Stimulated activated effector memory CD8-positive, alpha-beta T cell treated with anti-CD3 and anti-CD28 coated beads, Interleukin-12 subunit alpha, Interleukin-12 subunit beta, amount 100 ng/mL, for 72 hours (primary cell): Measurements from ENCODE around the gene GABRR2.

Experiments
- ATAC-seq: fragments of 150-1000 bp; cut with Tn5 transposase; 2 replicates; pipeline ENCODE4 v1.10.0; 2021
- DNase-seq, 2 donors: peaks; one replicate each; pipeline ENCODE4 v3.0.0; 2021 to 2022; ENCODE audit warnings: low spot score in 2 of 2
- H3K27ac Mint-ChIP-seq: one replicate; pipeline ENCODE4 v1.8.0; 2022; ENCODE audit warnings: mild to moderate bottlenecking, mixed read lengths
- H3K36me3 Mint-ChIP-seq: one replicate; pipeline ENCODE4 v1.8.0; 2022; ENCODE audit warnings: mild to moderate bottlenecking, mixed read lengths
- H3K4me1 Mint-ChIP-seq: one replicate; pipeline ENCODE4 v1.8.0; 2022; ENCODE audit warnings: mixed read lengths
- H3K4me3 Mint-ChIP-seq: one replicate; pipeline ENCODE4 v1.8.0; 2022; ENCODE audit warnings: mild to moderate bottlenecking, mixed read lengths
- H3K9me3 Mint-ChIP-seq: one replicate; pipeline ENCODE4 v1.8.0; 2022; ENCODE audit warnings: mixed read lengths

The GABRR2 gene

DNA sequence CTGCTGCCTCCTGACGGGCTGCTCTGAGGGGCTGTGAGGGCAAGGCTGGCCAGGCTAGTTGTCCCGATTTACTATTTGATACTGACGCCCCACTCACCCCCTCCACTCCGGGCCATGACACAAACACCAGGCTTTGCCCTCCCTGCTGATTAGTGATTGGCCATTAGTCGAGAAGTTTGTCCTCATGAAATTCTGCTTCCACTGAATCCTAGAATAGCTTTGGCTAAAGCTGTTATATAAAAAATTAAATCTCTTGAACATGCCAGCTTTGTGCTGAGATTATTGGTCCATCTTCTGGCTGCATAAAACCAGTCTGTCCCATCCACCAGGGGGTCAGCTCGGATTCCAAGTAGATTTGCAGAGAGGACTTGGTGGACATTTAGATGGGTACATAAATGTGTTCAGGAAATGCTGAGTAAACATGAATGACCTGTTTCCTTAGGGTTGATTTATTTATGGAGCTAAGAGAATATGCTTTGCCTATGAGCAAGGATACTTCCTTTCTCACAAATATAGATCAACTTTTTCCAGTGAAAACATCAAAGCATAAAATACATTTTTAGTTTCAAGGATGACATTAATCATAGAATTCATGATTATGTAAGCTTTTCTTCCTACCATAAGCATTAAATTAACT is at the start of gene GABRR2:
Gene GABRR2, minus strand, starts transcription at position 51 of the 637 bp plus-strand sequence. CDS start 134 bp downstream, outside the sequence.
- H3K36me3 Mint-ChIP-seq = peaks cover 6% of the 10 kb centered on the region
- H3K27ac Mint-ChIP-seq = no peak within 1 kb of the TSS
- ATAC-seq = no peak

DNA sequence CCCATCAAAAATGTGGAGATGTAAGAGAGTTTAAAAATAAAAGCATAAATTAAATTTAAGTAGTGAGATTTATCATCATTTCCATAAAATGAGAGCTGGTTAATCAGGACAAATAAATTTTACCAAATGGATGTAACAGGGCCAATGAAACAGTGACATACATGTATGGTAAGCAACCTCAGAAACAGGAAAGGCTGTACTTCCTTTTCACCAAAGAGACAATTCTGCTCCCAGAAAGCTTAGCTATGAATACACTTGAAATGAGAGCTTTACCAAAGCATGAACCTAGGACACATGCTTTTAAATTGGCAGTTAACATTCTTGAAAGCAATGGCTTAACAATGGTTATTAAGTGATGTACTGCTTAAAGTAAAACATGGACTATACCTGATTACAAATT is 49.5 kb upstream of the GABRR2 start:
- no peaks in the 10 kb centered on the region for H3K36me3 Mint-ChIP-seq
- H3K4me3 Mint-ChIP-seq = no peak overlapping the region
- H3K9me3 Mint-ChIP-seq = no peaks in the 10 kb centered on the region
- peaks cover 1% of the 10 kb centered on the region for H3K4me1 Mint-ChIP-seq
- ATAC-seq = no peak
- no peak for DNase-seq
- H3K27ac Mint-ChIP-seq = no peak overlapping the region

More for the DNA sequence above, at the start of gene GABRR2:
- peaks cover 15% of the 10 kb centered on the region for H3K4me1 Mint-ChIP-seq
- no peak within 1 kb of the TSS for H3K4me3 Mint-ChIP-seq
- no peak for DNase-seq
- H3K9me3 Mint-ChIP-seq = no peaks in the 10 kb centered on the region

DNA sequence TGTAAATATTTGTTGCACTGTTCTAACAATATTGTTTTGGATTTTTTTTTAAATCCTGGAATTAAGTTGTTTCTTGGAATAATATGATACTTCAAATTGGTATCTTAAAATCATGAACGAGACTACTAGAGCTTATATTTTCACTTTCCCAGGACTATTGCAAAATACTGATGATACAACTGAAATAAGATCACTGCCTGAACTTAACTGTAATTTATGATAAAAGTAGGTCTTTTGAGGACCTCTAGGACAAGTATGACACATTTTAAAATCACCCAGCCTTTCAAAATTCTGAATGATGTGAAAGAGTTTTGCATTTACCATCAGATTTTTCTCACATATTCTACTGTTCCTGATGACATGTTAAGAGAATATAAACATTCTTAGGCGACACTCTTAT is 46.1 kb upstream of the GABRR2 start:
- DNase-seq = no peak
- H3K4me1 Mint-ChIP-seq = peaks cover 16% of the 10 kb centered on the region
- H3K4me3 Mint-ChIP-seq = no peak overlapping the region
- H3K9me3 Mint-ChIP-seq = no peaks in the 10 kb centered on the region
- no peaks in the 10 kb centered on the region for H3K36me3 Mint-ChIP-seq
- no peak for ATAC-seq
- no peak overlapping the region for H3K27ac Mint-ChIP-seq

DNA sequence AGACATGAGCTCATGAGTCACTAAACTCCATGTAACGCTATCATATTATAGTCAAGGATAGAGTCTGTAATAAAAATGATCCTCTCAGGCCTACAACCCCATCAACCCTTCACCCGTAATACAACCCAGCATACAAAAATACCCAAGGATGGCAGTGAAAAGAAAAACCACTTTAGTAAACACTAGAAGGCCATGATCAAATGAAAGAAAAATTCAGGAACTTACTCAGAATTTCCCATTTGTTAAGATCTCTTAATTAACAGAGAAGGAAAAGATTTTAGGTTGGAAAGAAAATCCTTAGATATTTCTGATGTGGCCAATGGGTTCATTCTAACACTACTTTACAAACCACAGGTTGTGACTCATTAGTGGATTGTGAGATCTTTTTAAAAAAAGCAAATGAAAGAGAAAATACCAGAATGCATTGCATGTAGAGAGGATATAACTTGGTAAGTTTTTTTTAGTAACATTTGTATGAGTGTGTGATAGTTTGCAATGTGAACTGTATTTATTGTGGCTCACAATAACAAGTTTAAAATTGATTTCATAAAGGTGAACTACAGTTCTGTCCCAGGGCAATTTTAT is 45.4 kb upstream of the GABRR2 start:
- peaks cover 16% of the 10 kb centered on the region for H3K4me1 Mint-ChIP-seq
- H3K27ac Mint-ChIP-seq = no peak overlapping the region
- no peak for DNase-seq
- no peaks in the 10 kb centered on the region for H3K9me3 Mint-ChIP-seq
- no peak overlapping the region for H3K4me3 Mint-ChIP-seq
- H3K36me3 Mint-ChIP-seq = no peaks in the 10 kb centered on the region
- peak; percentile 87 for ATAC-seq

DNA sequence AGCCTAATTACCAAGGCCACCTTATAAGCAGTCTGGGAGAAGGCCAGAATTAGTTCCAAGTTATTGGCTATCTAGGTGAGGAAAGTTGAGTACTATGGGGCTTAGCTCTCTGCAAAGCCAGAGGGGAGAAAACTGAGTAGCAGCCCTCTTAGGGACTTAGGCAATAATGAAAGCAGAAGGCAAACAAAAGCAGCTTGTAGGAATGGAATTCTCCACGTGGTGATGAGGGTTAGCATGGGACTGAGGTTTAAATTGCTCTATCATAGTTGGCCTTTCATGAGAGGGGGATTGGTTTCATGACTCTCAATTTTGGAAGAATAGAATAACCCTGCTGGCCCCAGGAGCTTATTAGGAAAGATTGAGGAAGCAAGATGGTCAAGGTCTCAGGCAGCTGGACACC is 44.5 kb upstream of the GABRR2 start:
- no peak for ATAC-seq
- H3K27ac Mint-ChIP-seq = no peak overlapping the region
- peaks cover 16% of the 10 kb centered on the region for H3K4me1 Mint-ChIP-seq
- H3K4me3 Mint-ChIP-seq = no peak overlapping the region
- H3K36me3 Mint-ChIP-seq = no peaks in the 10 kb centered on the region
- no peak for DNase-seq
- no peaks in the 10 kb centered on the region for H3K9me3 Mint-ChIP-seq

DNA sequence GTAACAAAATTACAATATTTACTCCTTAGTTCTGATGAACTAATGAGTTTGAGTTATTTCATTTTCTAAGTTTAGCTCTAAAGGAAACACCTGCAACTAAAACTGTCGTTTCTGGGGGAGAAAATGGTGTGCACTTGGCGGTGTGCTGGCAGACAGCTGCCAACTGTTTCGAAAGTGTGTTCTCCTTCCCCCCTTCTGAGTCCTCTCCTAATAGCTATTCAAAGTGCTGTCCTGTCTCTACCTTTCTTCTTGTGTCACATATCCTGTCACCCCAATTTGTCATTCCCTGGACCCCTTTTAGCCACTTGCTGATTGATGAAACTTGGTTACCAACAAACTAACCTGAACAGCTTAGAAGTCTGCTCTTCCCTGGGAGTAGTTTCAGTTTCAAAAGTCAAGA is 42.3 kb upstream of the GABRR2 start:
- Mint-ChIP-seq H3K9me3 (no peaks in the 10 kb centered on the region), H3K27ac (peak overlapping the region; percentile 79), H3K4me3 (peak overlapping the region; percentile 69), H3K36me3 (no peaks in the 10 kb centered on the region), H3K4me1 (peaks cover 28% of the 10 kb centered on the region)
- no peak for DNase-seq
- ATAC-seq = no peak

DNA sequence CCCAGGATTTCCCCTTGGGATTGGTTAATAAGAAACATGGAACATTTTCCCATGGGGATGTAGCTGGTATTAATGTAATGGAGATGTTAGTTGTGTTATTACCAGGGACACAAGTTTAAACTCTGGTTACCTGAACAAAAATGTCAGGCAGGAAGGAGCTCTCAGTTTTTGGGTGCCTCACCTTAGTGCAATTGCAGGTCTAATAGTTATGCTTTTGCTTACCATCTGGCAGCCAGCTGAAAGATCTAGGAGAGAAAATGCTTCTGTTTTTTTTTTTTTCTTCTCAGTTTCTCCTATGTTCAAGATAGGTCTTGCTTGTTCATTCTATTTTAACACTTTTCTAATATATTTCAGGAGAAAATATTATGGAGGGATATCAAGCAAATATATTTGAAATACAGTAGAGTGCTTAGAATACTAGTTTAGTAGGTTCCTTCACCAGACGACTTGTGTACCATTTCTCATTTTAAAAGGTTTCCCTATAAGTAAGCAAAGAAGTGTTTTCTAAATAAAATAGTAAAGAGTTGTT is 41.6 kb upstream of the GABRR2 start:
- ATAC-seq (no peak), DNase-seq (no peak)
- Mint-ChIP-seq H3K4me1 (peaks cover 32% of the 10 kb centered on the region), H3K27ac (peak overlapping the region; percentile 79), H3K9me3 (no peaks in the 10 kb centered on the region), H3K4me3 (peak overlapping the region; percentile 69), H3K36me3 (peaks cover 4% of the 10 kb centered on the region)

DNA sequence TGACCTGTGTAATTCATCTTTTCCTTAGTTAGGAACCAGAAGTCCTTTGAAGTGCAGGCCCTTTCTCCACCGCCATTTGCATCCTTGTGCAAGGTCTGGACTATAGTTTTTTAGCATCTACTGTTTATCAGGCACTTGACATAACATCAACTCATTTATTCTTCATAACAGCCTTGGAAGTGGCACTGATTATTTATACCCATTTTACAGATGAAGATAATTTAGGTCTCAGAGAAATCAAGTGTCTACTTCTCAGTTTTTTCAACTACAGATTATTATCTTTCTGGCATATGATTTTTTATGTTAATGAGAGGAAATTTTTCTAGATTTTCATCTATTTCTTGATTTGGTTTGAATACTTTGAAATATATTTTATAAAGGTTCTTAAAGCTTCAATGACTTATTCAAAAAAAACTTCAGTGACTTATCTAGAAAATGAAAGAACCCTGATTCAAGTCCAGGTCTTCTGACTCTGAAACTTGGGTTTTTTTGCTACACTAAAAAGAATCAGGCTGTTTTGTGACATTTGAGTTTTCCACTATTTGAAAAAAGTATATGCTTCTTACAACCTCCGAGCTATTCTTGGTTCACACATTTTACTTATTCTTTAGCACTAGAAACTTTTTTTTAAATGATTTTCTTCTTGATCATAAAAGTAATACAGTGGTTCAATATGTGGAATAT is 40.6 kb upstream of the GABRR2 start:
- Mint-ChIP-seq H3K27ac (no peak overlapping the region), H3K9me3 (no peaks in the 10 kb centered on the region), H3K36me3 (peaks cover 11% of the 10 kb centered on the region), H3K4me1 (peaks cover 36% of the 10 kb centered on the region), H3K4me3 (no peak overlapping the region)
- DNase-seq = no peak
- no peak for ATAC-seq

DNA sequence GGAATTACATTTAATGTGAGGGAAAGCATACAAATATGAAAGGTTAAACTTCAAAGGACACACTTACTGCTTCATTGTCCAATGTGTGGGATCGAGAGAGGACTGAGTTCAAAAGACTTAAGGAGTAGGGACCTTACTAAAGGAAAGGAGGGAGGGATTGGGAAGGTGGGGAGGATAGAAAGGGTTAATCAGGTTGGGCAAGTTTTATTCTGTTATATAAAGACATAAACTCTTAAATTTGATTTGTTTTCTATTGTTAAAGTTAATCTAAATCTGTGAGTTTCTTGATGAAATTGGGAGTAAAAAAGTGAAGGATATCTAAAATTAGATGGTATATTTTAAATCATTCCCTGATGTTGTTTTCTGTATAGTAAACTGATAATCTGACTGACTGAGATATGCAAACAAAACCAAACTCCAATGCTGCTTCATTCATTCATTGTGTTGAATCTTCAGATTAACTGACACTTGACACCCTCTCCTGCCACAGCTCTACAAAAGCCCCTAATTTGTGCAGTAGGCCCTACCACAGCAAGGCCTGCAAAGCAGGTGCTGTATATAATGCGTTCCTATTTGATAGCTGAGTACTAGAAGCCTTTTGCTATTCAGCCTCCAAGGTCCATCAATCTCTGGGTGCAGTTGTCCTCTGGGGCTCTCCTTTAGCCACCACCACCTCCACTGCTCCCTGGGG is 38.7 kb upstream of the GABRR2 start:
- Mint-ChIP-seq H3K9me3 (no peaks in the 10 kb centered on the region), H3K36me3 (peaks cover 18% of the 10 kb centered on the region), H3K27ac (peak overlapping the region; percentile 97), H3K4me3 (peak overlapping the region; percentile 93), H3K4me1 (peaks cover 48% of the 10 kb centered on the region)
- DNase-seq = no peak
- ATAC-seq = no peak

DNA sequence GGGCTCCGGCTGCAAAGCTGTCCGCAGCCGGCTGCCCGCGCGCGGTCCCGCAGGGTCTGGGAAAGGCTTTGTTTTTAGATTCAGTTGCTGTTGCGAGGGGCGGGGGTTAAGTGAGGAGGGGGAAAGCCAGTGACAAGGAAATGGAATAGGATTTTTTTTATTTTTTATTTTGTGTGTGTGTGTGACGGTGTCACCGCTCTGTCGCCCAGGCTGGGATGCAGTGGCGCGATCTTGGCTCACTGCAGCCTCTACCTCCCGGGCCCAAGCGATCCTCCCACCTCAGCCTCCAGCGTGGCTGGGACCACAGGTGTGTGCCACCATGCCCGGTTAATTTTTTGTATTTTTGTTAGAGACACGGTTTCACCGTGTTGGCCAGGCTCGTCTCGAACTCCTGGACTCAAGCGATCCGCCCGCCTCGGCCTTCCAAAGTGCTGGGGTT is 38.0 kb upstream of the GABRR2 start:
- Mint-ChIP-seq H3K4me1 (peaks cover 55% of the 10 kb centered on the region), H3K36me3 (peaks cover 18% of the 10 kb centered on the region), H3K9me3 (no peaks in the 10 kb centered on the region), H3K4me3 (peak overlapping the region; percentile 93), H3K27ac (peak overlapping the region; percentile 97)
- DNase-seq (no peak), ATAC-seq (peak; percentile 0)

DNA sequence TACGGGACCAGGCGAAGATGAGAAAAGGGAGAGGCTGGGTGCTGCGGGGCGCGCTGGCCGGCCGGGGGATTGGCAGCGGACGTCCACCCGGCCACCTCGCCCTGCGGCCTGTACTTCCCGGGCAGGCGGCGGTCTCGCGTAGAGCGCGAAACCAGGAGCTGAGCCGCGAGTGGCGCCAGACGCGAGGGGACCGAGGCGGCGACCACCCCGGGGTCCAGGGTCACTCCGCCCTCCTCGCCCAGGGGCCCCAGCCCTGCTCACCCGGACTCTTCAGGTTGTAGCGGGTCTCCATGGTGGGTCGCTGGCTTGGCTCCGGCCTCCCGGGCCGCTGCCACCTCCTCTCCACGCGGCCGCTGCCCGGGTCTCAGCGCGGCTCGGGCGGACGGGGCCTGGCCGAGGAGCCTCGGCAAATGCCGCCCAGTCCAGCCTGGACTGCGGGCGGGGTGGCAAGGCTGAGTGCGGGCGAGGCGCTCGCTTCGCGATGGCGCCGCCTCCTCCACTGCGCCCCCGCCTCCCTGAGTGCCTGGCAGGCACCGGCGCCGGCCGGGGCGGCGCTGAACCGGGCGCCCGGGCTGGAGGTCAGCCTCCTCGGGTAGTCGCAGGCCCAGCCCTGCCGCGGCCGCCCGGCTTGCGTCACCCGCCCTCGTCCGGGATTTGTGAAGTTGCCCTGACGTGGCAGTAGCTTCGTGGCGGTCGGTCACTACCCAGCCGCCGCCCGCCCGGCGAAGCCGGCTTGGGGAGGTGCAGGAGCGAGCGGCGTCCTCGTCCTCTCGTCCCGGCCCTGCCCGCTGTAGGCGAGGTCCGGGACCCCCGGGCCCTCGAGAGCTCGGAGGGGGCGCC is 37.4 kb upstream of the GABRR2 start, which contains the start of gene UBE2J1:
Gene UBE2J1, minus strand, starts transcription at position 445 of the 840 bp plus-strand sequence. Its CDS starts 153 bp downstream, at position 292.
- Mint-ChIP-seq H3K4me1 (peaks cover 55% of the 10 kb centered on the region), H3K36me3 (peaks cover 18% of the 10 kb centered on the region), H3K9me3 (no peaks in the 10 kb centered on the region), H3K27ac (peak within 1 kb of the TSS; percentile 97), H3K4me3 (peak within 1 kb of the TSS; percentile 93)
- peak; percentile 75 to 91 for DNase-seq
- ATAC-seq = peak; percentile 95

DNA sequence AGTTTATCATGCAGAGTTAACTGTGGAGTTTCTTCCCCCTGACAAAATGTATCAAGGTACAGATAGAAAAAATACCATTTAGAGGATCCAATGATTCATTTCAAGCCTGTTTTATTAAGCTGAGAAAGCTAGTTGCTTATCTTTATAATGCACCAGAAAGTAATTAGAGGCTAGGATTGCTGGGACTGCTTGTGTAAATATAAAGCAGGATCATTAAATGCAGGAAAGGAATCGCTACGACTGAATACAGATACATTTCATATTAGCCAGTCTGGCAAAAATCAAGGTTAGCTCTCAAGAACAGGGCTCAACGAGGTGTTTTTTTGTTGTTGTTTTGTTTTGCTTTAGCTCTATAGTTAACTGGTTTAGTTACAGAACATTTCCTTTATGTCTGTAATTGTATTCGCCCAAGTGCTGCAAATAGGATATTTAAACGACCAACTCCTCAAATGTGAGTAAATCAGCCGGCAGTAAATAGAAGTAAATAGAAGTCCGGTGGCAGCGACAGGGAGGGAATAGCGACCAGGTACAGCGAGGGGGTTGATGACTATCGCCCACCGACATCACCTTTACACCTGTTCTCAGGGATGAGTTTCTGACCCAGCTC is 36.7 kb upstream of the GABRR2 start:
- H3K9me3 Mint-ChIP-seq = no peaks in the 10 kb centered on the region
- H3K4me3 Mint-ChIP-seq = peak overlapping the region; percentile 93
- ATAC-seq (no peak), DNase-seq (no peak)
- peak overlapping the region; percentile 97 for H3K27ac Mint-ChIP-seq
- H3K4me1 Mint-ChIP-seq = peaks cover 56% of the 10 kb centered on the region
- H3K36me3 Mint-ChIP-seq = peaks cover 18% of the 10 kb centered on the region

DNA sequence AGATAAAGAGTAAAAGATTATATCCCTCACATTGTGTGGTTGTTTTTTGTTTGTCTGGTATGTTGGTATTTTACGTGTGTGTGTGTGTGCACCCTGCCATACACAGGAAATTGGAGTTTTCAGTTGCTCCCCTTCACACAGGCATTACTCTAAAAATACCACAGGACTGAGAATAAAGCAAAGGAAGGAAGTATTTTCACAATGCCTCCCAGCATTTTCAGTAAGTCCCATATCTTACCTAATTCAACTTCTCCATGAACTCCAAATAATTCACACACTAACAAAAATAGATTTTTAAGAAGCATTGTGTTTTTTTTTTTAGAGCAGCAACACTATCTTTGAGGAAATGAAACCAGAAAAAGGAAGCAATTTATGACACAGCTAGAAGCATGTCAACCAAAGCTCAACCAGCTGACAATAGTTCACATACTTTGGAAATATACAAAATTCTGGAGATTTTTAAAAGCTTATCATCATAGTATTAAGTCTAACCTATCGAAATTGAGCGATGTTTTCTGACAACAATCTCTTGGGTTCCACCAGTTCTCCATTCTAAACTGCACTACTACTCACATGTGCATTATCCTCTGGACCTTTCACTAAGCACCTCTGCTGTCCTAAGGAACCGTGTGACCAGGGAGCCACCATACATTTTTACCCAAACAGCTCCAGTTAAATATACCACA is 35.3 kb upstream of the GABRR2 start:
- DNase-seq = no peak
- H3K9me3 Mint-ChIP-seq = no peaks in the 10 kb centered on the region
- peak overlapping the region; percentile 97 for H3K27ac Mint-ChIP-seq
- H3K4me3 Mint-ChIP-seq = peak overlapping the region; percentile 93
- ATAC-seq = no peak
- H3K4me1 Mint-ChIP-seq = peaks cover 64% of the 10 kb centered on the region
- peaks cover 18% of the 10 kb centered on the region for H3K36me3 Mint-ChIP-seq

DNA sequence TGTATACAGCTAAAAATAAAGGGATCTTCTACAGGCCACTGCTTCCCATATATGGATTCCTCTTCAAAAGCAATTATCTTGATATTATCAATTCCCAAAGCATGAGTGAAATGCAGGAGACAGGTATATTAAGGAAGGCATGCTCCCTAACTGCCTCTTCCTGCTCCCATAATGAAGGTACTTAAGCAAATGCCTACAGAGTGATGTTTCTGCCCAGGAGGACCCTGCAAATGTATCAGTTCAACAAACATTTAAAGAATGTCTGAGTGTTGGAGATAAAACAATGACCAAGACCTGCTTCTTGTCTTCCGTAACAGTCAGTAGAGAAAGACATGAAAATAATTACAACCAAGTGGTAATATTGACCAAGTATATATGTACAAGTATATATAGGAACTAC is 33.3 kb upstream of the GABRR2 start:
- peaks cover 21% of the 10 kb centered on the region for H3K36me3 Mint-ChIP-seq
- no peaks in the 10 kb centered on the region for H3K9me3 Mint-ChIP-seq
- H3K27ac Mint-ChIP-seq = peak overlapping the region; percentile 50
- ATAC-seq (no peak), DNase-seq (no peak)
- H3K4me3 Mint-ChIP-seq = no peak overlapping the region
- H3K4me1 Mint-ChIP-seq = peaks cover 67% of the 10 kb centered on the region
